HepG2 (cell line): ENCODE measurements around the gene MAFF. TPM values are rescaled to one million over a fixed set of nuclear protein-coding genes. Genes with fewer than 3 reads are reported as not detected.
A peak's percentile ranks its signal among the peaks of the same experiment; 100 is the strongest.

Source experiments
- E2F5 ChIP-seq: sonication (generic); formaldehyde crosslinking; conservative IDR thresholded peaks from 2 replicates; pipeline ENCODE4 v1.4.0; 2020; ENCODE audit warnings: missing genetic modification reagents
- HIC2 ChIP-seq: sonication (generic); formaldehyde crosslinking; IDR thresholded peaks from 2 replicates; pipeline ENCODE4 v1.9.0; 2022; ENCODE audit warnings: low read depth, missing genetic modification reagents
- NFE2L1 ChIP-seq: sonication (generic); formaldehyde crosslinking; IDR thresholded peaks from 2 replicates; pipeline ENCODE4 v1.4.0; 2020; ENCODE audit warnings: missing genetic modification reagents, mild to moderate bottlenecking, borderline replicate concordance
- ONECUT2 ChIP-seq: sonication (generic); formaldehyde crosslinking; IDR thresholded peaks from 2 replicates; pipeline ENCODE4 v1.4.0; 2020; ENCODE audit warnings: missing genetic modification reagents
- PBX2 ChIP-seq: IDR thresholded peaks from 2 replicates; pipeline ENCODE4 v1.6.1; 2016; ENCODE audit warnings: control low read depth
- REL ChIP-seq: sonication (generic); formaldehyde crosslinking; conservative IDR thresholded peaks from 2 replicates; pipeline ENCODE4 v1.8.0; 2022; ENCODE audit warnings: mild to moderate bottlenecking, missing genetic modification reagents, moderate library complexity
- REST ChIP-seq, 2 experiments: IDR thresholded peaks; 2 replicates each; pipeline ENCODE4 v1.6.1; 2011 to 2012; ENCODE audit warnings: low read length in 2 of 2, borderline replicate concordance in 1 of 2, low read depth in 1 of 2, mild to moderate bottlenecking in 1 of 2, moderate library complexity in 1 of 2
- TARDBP ChIP-seq: sonication (generic); formaldehyde crosslinking; IDR thresholded peaks from 2 replicates; pipeline ENCODE4 v1.8.0; 2022; ENCODE audit warnings: mild to moderate bottlenecking, missing genetic modification reagents
- TEAD2 ChIP-seq: sonication (generic); formaldehyde crosslinking; IDR thresholded peaks from 2 replicates; pipeline ENCODE4 v1.9.0; 2021; ENCODE audit warnings: missing genetic modification reagents
- TFAP4 ChIP-seq: sonication (generic); IDR thresholded peaks from 2 replicates; pipeline ENCODE4 v1.6.1; 2016; ENCODE audit warnings: low read depth, borderline replicate concordance
- TMF1 ChIP-seq: sonication (generic); formaldehyde crosslinking; IDR thresholded peaks from 2 replicates; pipeline ENCODE4 v1.8.1; 2022; ENCODE audit warnings: low read depth, missing genetic modification reagents
- ZNF225 ChIP-seq: sonication (generic); formaldehyde crosslinking; IDR thresholded peaks from 2 replicates; pipeline ENCODE4 v1.4.0; 2020; ENCODE audit warnings: mild to moderate bottlenecking, missing genetic modification reagents
- ZNF234 ChIP-seq: sonication (generic); formaldehyde crosslinking; conservative IDR thresholded peaks from 2 replicates; pipeline ENCODE4 v1.5.1; 2020; ENCODE audit warnings: mild to moderate bottlenecking, missing genetic modification reagents
- ZNF350 ChIP-seq: sonication (generic); formaldehyde crosslinking; IDR thresholded peaks from 2 replicates; pipeline ENCODE4 v1.4.0; 2020; ENCODE audit warnings: mild to moderate bottlenecking, low read depth, missing genetic modification reagents, borderline replicate concordance
- ZNF468 ChIP-seq: sonication (generic); formaldehyde crosslinking; IDR thresholded peaks from 2 replicates; pipeline ENCODE4 v1.8.0; 2022; ENCODE audit warnings: mild to moderate bottlenecking, moderate library complexity, missing genetic modification reagents
- ZNF503 ChIP-seq: sonication (generic); formaldehyde crosslinking; IDR thresholded peaks from 2 replicates; pipeline ENCODE4 v1.4.0; 2020; ENCODE audit warnings: missing genetic modification reagents
- ZNF615 ChIP-seq: sonication (generic); formaldehyde crosslinking; IDR thresholded peaks from 2 replicates; pipeline ENCODE4 v1.5.0; 2020; ENCODE audit warnings: mild to moderate bottlenecking, missing genetic modification reagents, borderline replicate concordance
- polyA plus RNA-seq, 8 experiments: library from polyadenylated mRNA; depleted of rRNA in 3 of 8; stranded (reverse) in 7 of 8; unstranded in 1 of 8; fragments of >200 nt; fragmentation: Illumina TruSeq in 4 of 8; extraction: Trizol in 4 of 8; gene quantifications; 2 replicates each; pipeline versions ENCODE4 v1.2.1 to v1.2.3, GENCODE V29; 2011 to 2016; ENCODE audit warnings: low read depth in 4 of 8, missing spikeins in 1 of 8, mixed read lengths in 1 of 8; ENCODE audit not compliant: insufficient read depth in 1 of 8
- total RNA-seq, 5 experiments: library from RNA; depleted of rRNA; stranded (reverse); fragments of >200 nt; fragmentation: Illumina TruSeq; extraction: Trizol; gene quantifications; 2 replicates each; pipeline ENCODE4 v1.2.3, GENCODE V29; 2016; ENCODE audit warnings: low read depth in 1 of 5

The MAFF gene
- total and polyA plus RNA-seq, 2 of the 13 experiments (the other 11 are each of a cell fraction or from before 2014, with no cell fraction given) = 5.4 to 14.3 TPM

GRCh38 chr22:38191731-38192474 lies 9.9 kb upstream of the MAFF start (continued):
- no peak for TF ChIP-seq REST (IDR thresholded peaks at IDR 0.05; ENCODE audit: borderline replicate concordance in 1 of 2, low read depth in 1 of 2, low read length in 2 of 2)
- TF ChIP-seq ZNF350 = no peak
- no peak for TF ChIP-seq TEAD2 (CRISPR knock-in tag)
- TF ChIP-seq ZNF234 (CRISPR knock-in tag) = no peak
- no peak for TF ChIP-seq PBX2 (CRISPR knock-in tag)
- peak; percentile 19; the same call in 1 of the 2 replicates for TF ChIP-seq TFAP4
- TF ChIP-seq E2F5 = no peak
- TF ChIP-seq TARDBP (CRISPR knock-in tag) = no peak
- TF ChIP-seq ONECUT2 (CRISPR knock-in tag) = no peak
- TF ChIP-seq NFE2L1 (CRISPR knock-in tag) = no peak
- no peak for TF ChIP-seq ZNF468 (CRISPR knock-in tag)
- 0 out of 2 replicates have a peak, but pooled peaks have one; percentile 14 for TF ChIP-seq HIC2 (CRISPR knock-in tag)
- TF ChIP-seq ZNF503 (CRISPR knock-in tag) = no peak
- no peak for TF ChIP-seq REL
- no peak for TF ChIP-seq ZNF615 (CRISPR knock-in tag)
- no peak for TF ChIP-seq ZNF225 (CRISPR knock-in tag)
- no peak for TF ChIP-seq TMF1 (CRISPR knock-in tag)
